SK-N-MC (cell line): Measurements from ENCODE around the gene PSMB9.

ENCODE experiments used
- DNase-seq: peaks from one replicate; pipeline ENCODE4 v3.0.0-alpha.2; 2011; ENCODE audit warnings: low read depth, low spot score
- H3K27ac ChIP-seq: fragments of 200-600 bp; sonication (generic); 2 replicates; pipeline ENCODE4 v1.5.1; 2016; ENCODE audit warnings: mixed run types
- H3K36me3 ChIP-seq: fragments of 200-600 bp; sonication (generic); 2 replicates; pipeline ENCODE4 v1.6.1; 2017; ENCODE audit warnings: antibody characterized with exemption, low read length, mixed read lengths; ENCODE audit not compliant: insufficient read depth
- H3K4me3 ChIP-seq: fragments of 200-600 bp; sonication (generic); 2 replicates; pipeline ENCODE4 v1.5.1; 2016
- H3K9ac ChIP-seq: fragments of 200-600 bp; sonication (generic); 2 replicates; pipeline ENCODE4 v1.8.0; 2017; ENCODE audit warnings: mixed run types, mixed read lengths; ENCODE audit not compliant: insufficient read length
- H3K9me3 ChIP-seq: fragments of 200-600 bp; sonication (generic); 2 replicates; pipeline ENCODE4 v1.6.1; 2017; ENCODE audit warnings: low read depth, mild to moderate bottlenecking, antibody characterized with exemption, low read length, moderate library complexity, mixed read lengths
- EZH2 ChIP-seq: fragments of 200-600 bp; sonication (generic); IDR thresholded peaks from one replicate; pipeline ENCODE4 v1.6.1; 2017; ENCODE audit warnings: antibody characterized with exemption
- FOXP2 ChIP-seq: optimal IDR thresholded peaks from 2 replicates; pipeline ENCODE3; 2011; ENCODE audit warnings: mild to moderate bottlenecking, moderate library complexity; ENCODE audit not compliant: insufficient read depth; ENCODE audit errors: extremely low read length, control extremely low read depth
- POLR2AphosphoS5 ChIP-seq: IDR thresholded peaks from 2 replicates; pipeline ENCODE4 v1.6.1; 2012; ENCODE audit warnings: mild to moderate bottlenecking, low read depth, low read length, borderline replicate concordance

PSMB9 gene

GRCh38 chr6:32903952-32904351, 50.0 kb downstream of the PSMB9 start:
- H3K9me3 ChIP-seq = no peaks in the 10 kb centered on the region
- no peak for TF ChIP-seq FOXP2
- TF ChIP-seq POLR2AphosphoS5 = no peak
- no peak for TF ChIP-seq EZH2
- no peak overlapping the region for H3K9ac ChIP-seq
- peaks cover 10% of the 10 kb centered on the region for H3K36me3 ChIP-seq
- H3K27ac ChIP-seq = no peak overlapping the region
- no peak overlapping the region for H3K4me3 ChIP-seq
- DNase-seq = no peak

- Histone ChIP-seq H3K9me3 (no peaks in the 10 kb centered on the region), H3K4me3 (no peak overlapping the region), H3K9ac (no peak overlapping the region), H3K36me3 (peaks cover 10% of the 10 kb centered on the region), H3K27ac (no peak overlapping the region)
- DNase-seq = no peak
- TF ChIP-seq FOXP2 (no peak), POLR2AphosphoS5 (no peak), EZH2 (no peak)
These were observed 51.1 kb downstream of the PSMB9 start for GRCh38 chr6:32905078-32905477.

- DNase-seq = no peak
- Histone ChIP-seq H3K4me3 (no peak overlapping the region), H3K9me3 (no peaks in the 10 kb centered on the region), H3K36me3 (peaks cover 2% of the 10 kb centered on the region; the same call in 1 of the 2 replicates), H3K27ac (no peak overlapping the region), H3K9ac (no peak overlapping the region)
- TF ChIP-seq FOXP2 = no peak
- TF ChIP-seq EZH2 = no peak
- TF ChIP-seq POLR2AphosphoS5 = no peak
These were observed 52.5 kb downstream of the PSMB9 start for GRCh38 chr6:32906539-32906938.

- Histone ChIP-seq H3K9me3 (no peaks in the 10 kb centered on the region), H3K27ac (peak overlapping the region; percentile 79), H3K4me3 (peak overlapping the region; percentile 66), H3K36me3 (no peaks in the 10 kb centered on the region), H3K9ac (peak overlapping the region; percentile 16)
- no peak for DNase-seq
- no peak for TF ChIP-seq POLR2AphosphoS5
- TF ChIP-seq EZH2 = no peak
- no peak for TF ChIP-seq FOXP2
These were observed 54.9 kb downstream of the PSMB9 start for GRCh38 chr6:32908897-32909296.
